ENCODE data around the gene DSTN. TPM values are rescaled to one million over a fixed set of nuclear protein-coding genes. Genes with fewer than 3 reads are reported as not detected.
A peak's percentile ranks its signal among the peaks of the same experiment; 100 is the strongest.

DSTN gene
- total RNA-seq, 4 donors from 2014 or later: 1,820 to 3,515 (median 2,996) TPM

GRCh38 chr20:17568972-17569521 lies 828 bp upstream of the DSTN start:
- peaks cover 4 to 62% (median 11%) of the 10 kb centered on the region in 3 donors for H3K4me1 ChIP-seq
- H3K27me3 ChIP-seq: no peaks in the 10 kb centered on the region
- peak overlapping the region; percentile 99 to 100 (median 100) for H3K27ac ChIP-seq
- TF ChIP-seq, protein P1, sequence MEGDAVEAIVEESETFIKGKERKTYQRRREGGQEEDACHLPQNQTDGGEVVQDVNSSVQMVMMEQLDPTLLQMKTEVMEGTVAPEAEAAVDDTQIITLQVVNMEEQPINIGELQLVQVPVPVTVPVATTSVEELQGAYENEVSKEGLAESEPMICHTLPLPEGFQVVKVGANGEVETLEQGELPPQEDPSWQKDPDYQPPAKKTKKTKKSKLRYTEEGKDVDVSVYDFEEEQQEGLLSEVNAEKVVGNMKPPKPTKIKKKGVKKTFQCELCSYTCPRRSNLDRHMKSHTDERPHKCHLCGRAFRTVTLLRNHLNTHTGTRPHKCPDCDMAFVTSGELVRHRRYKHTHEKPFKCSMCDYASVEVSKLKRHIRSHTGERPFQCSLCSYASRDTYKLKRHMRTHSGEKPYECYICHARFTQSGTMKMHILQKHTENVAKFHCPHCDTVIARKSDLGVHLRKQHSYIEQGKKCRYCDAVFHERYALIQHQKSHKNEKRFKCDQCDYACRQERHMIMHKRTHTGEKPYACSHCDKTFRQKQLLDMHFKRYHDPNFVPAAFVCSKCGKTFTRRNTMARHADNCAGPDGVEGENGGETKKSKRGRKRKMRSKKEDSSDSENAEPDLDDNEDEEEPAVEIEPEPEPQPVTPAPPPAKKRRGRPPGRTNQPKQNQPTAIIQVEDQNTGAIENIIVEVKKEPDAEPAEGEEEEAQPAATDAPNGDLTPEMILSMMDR (IDR thresholded peaks at IDR 0.05): peak in 1 of 4 experiments; percentile 9
- peak; percentile 59 for TF ChIP-seq EP300 (IDR thresholded peaks at IDR 0.05)
- TF ChIP-seq POLR2A (IDR thresholded peaks at IDR 0.05): peak; percentile 65 to 72
- peak; percentile 96 for TF ChIP-seq POLR2AphosphoS5 (IDR thresholded peaks at IDR 0.05)
- H3K36me3 ChIP-seq: no peaks in the 10 kb centered on the region
- peak; percentile 89 for ATAC-seq
- H3K9me3 ChIP-seq: no peaks in the 10 kb centered on the region
- H3K4me3 ChIP-seq: peak overlapping the region; percentile 95 to 98
- 0% methylated on average over 13 to 29 of the region's 38 CpGs for WGBS, 2 donors (ENCODE audit: low coverage in 1 of 2)

- WGBS, 2 donors (ENCODE audit: low coverage in 1 of 2): 0% methylated on average over 11 to 13 of the region's 43 CpGs
- peak; percentile 14 for ATAC-seq
- H3K4me3 ChIP-seq: peak overlapping the region; percentile 95 to 98
- no peaks in the 10 kb centered on the region for H3K36me3 ChIP-seq
- H3K9me3 ChIP-seq: no peaks in the 10 kb centered on the region
- H3K4me1 ChIP-seq: peaks cover 4 to 60% (median 10%) of the 10 kb centered on the region in 3 donors
- TF ChIP-seq POLR2A (IDR thresholded peaks at IDR 0.05) (no peak), EP300 (IDR thresholded peaks at IDR 0.05) (no peak), POLR2AphosphoS5 (IDR thresholded peaks at IDR 0.05) (peak; percentile 32)
- TF ChIP-seq, protein P1 (IDR thresholded peaks at IDR 0.05): peak in 2 of 4 experiments; percentile 2 to 36
- no peaks in the 10 kb centered on the region for H3K27me3 ChIP-seq
- H3K27ac ChIP-seq: peak overlapping the region; percentile 99 to 100 (median 100)
These were observed 675 bp downstream of the DSTN start for GRCh38 chr20:17570347-17571152.

- Histone ChIP-seq H3K4me1 (peaks cover 4 to 61% (median 10%) of the 10 kb centered on the region in 3 donors), H3K9me3 (no peaks in the 10 kb centered on the region), H3K36me3 (no peaks in the 10 kb centered on the region), H3K27me3 (no peaks in the 10 kb centered on the region), H3K4me3 (peak overlapping the region; percentile 95 to 98), H3K27ac (peak overlapping the region; percentile 99 to 100 (median 100))
- ATAC-seq: no peak
- 6 to 19% methylated on average over 6 of the region's 6 CpGs for WGBS, 2 donors (ENCODE audit: low coverage in 1 of 2)
- TF ChIP-seq EP300 (IDR thresholded peaks at IDR 0.05) (no peak), POLR2AphosphoS5 (IDR thresholded peaks at IDR 0.05) (peak; percentile 80), POLR2A (IDR thresholded peaks at IDR 0.05) (peak; percentile 33 to 35)
- TF ChIP-seq, protein P1 (IDR thresholded peaks at IDR 0.05): no peak
These were observed 1.3 kb downstream of the DSTN start for GRCh38 chr20:17571153-17571527.

- Histone ChIP-seq H3K4me3 (peak overlapping the region; percentile 95 to 98), H3K27ac (peak overlapping the region; percentile 99 to 100 (median 100)), H3K36me3 (no peaks in the 10 kb centered on the region), H3K4me1 (peaks cover 4 to 61% (median 7%) of the 10 kb centered on the region in 3 donors), H3K9me3 (no peaks in the 10 kb centered on the region), H3K27me3 (no peaks in the 10 kb centered on the region)
- TF ChIP-seq EP300 (IDR thresholded peaks at IDR 0.05) (no peak), POLR2A (IDR thresholded peaks at IDR 0.05) (peak in 1 of 2 donors; percentile 10)
- 17 to 22% methylated on average over 6 to 7 of the region's 7 CpGs for WGBS, 2 donors (ENCODE audit: low coverage in 1 of 2)
- no peak for ATAC-seq
These were observed 2.3 kb downstream of the DSTN start for GRCh38 chr20:17572034-17572638.

DNA sequence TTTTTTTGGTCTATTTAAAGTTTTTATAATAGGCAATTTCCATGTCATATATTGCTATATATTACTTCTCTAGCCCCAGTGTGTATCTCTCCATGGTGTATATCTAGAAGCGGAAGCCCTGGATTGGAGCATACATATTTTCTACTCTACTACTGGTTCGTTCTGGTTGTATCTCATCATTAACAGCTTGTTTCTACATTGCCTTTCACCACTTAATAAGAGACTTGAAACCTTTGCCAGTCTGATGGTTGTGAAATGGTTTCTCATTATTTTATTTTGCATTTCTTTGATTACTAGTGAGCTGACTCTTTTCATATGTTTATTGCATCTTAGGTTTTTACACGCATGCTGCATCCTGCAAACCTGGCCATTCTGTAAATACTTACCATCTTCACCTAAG lies 3.6 kb downstream of the DSTN start:
- WGBS, 2 donors (ENCODE audit: low coverage in 1 of 2): 41 to 46% methylated on average over 2 to 3 of the region's 3 CpGs
- Histone ChIP-seq H3K4me3 (peak overlapping the region; percentile 95 to 98), H3K27ac (peak overlapping the region; percentile 99 to 100 (median 100)), H3K27me3 (no peaks in the 10 kb centered on the region), H3K9me3 (no peaks in the 10 kb centered on the region), H3K36me3 (no peaks in the 10 kb centered on the region), H3K4me1 (peaks cover 0 to 61% (median 0%) of the 10 kb centered on the region in 3 donors)
- TF ChIP-seq, protein P1 (IDR thresholded peaks at IDR 0.05): no peak
- TF ChIP-seq POLR2A (IDR thresholded peaks at IDR 0.05): no peak
- ATAC-seq: no peak

All from gastroesophageal sphincter (tissue), 4 donors.